ENCODE results near the gene RASA3. TPM values are rescaled to one million over a fixed set of nuclear protein-coding genes. Genes with fewer than 3 reads are reported as not detected.

RASA3 gene
- total and polyA plus RNA-seq, 9 of the 15 experiments (the other 6 are each of a cell fraction or from before 2014, with no cell fraction given): 0.72 to 25.3 (median 14.4) TPM

DNA sequence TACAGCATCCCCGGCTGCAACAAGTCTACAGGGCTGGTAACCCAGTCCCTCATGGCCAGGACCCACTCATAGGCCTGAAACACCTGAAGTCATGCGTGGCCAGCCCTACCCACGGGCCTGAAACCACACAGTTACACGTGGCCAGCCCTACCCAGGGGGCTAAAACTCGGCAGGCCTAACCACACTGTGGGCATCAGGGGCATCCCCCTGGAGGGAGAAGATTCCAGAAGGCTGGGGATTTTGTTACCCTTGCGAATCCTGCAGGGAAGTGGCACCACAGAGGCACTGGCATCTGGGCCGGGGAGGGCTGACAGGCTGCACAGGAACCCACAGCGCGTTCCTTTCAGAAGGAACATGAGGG, 110.1 kb downstream of the RASA3 start:
- FAIRE-seq: no peak
- peaks cover 20% of the 10 kb centered on the region; the same call in 2 of the 3 replicates for H3K36me3 ChIP-seq (ENCODE audit: control insufficient read depth, insufficient read depth, low read length)

More for the DNA sequence above, 110.1 kb downstream of the RASA3 start:
- Histone ChIP-seq H4K20me1 (replicated peaks; ENCODE audit: control insufficient read depth, insufficient read depth, low read length) (no peaks in the 10 kb centered on the region), H3K9ac (ENCODE audit: insufficient read depth in 1 of 2, low read depth in 2 of 2, low read length in 2 of 2) (no peak overlapping the region), H3K9me3 (replicated peaks; ENCODE audit: control insufficient read depth, insufficient read depth, low read depth, low read length) (no peaks in the 10 kb centered on the region), H3K4me1 (replicated peaks in 1 of 2; ENCODE audit: control insufficient read depth in 2 of 2, insufficient read depth in 2 of 2, low read length in 2 of 2) (peaks cover 2 to 55% of the 10 kb centered on the region in 2 experiments; a peak in 3 of 5 replicates), H3K9me1 (ENCODE audit: control insufficient read depth, insufficient read depth, low read length) (no peaks in the 10 kb centered on the region), H3K4me2 (ENCODE audit: insufficient read depth, low read length) (no peak overlapping the region), H2AFZ (ENCODE audit: low read depth, low read length) (no peak overlapping the region), H3K27ac (ENCODE audit: extremely low read depth, low read depth, low read length) (no peak overlapping the region), H3K4me3 (no peak overlapping the region), H3K79me2 (ENCODE audit: control insufficient read depth, insufficient read depth, low read length) (no peaks in the 10 kb centered on the region), H3K27me3 (ENCODE audit: control insufficient read depth in 2 of 2, insufficient read depth in 2 of 2, low read length in 2 of 2) (no peaks in the 10 kb centered on the region)
- TF ChIP-seq ZNF766 (CRISPR knock-in tag; conservative IDR thresholded peaks at IDR 0.05) (no peak), ZNF764 (CRISPR knock-in tag; IDR thresholded peaks at IDR 0.05; ENCODE audit: low read depth) (no peak)
- TF ChIP-seq, protein P1, sequence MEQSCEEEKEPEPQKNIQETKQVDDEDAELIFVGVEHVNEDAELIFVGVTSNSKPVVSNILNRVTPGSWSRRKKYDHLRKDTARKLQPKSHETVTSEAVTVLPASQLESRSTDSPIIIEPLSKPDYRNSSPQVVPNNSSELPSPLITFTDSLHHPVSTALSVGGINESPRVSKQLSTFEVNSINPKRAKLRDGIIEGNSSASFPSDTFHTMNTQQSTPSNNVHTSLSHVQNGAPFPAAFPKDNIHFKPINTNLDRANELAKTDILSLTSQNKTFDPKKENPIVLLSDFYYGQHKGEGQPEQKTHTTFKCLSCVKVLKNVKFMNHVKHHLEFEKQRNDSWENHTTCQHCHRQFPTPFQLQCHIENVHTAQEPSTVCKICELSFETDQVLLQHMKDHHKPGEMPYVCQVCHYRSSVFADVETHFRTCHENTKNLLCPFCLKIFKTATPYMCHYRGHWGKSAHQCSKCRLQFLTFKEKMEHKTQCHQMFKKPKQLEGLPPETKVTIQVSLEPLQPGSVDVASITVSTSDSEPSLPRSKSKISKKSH (CRISPR knock-in tag; IDR thresholded peaks at IDR 0.05): no peak
- ChIA-PET POLR2A (interaction anchor here (1.5 kb wide), 1 partner anchor 10 kb away, joined by 4 read pairs; no protein-coding TSS in a partner anchor), CTCF (ENCODE audit: low intra/inter-chr PET ratio) (no interaction called here)
- in situ Hi-C loops (cut with MboI) (no loop called here), intact Hi-C loops (cut with micrococcal nuclease) (no loop called here)
- ATAC-seq (no peak), DNase-seq (ENCODE audit: extremely low read depth in 1 of 4, low spot score in 3 of 4) (no peak)
- WGBS (ENCODE audit: insufficient coverage, low coverage, missing lambda C conversion rate): 88% methylated on average over 7 of the region's 9 CpGs
- BruUV-seq (replicated peaks): no TSS peak

All from K562 (cell line).